ENCODE measurements around the gene ESYT1.

ESYT1 gene

GRCh38 chr12:56117778-56118687 lies 10.0 kb upstream of the ESYT1 start, which contains the start of gene ZC3H10 (continued):
- TF ChIP-seq BCL11A (tag by site-specific recombination; IDR thresholded peaks at IDR 0.05; ENCODE audit: low read depth) (peak; percentile 45; the same call in 1 of the 2 replicates), SP7 (tag by site-specific recombination; IDR thresholded peaks at IDR 0.05) (peak; percentile 93), ZNF501 (tag by site-specific recombination; IDR thresholded peaks at IDR 0.05) (peak; percentile 83; the same call in 1 of the 2 replicates), ZNF660 (tag by site-specific recombination; IDR thresholded peaks at IDR 0.05) (peak; percentile 88), RBAK (tag by site-specific recombination; IDR thresholded peaks at IDR 0.05) (no peak)
- TF ChIP-seq, protein P1, sequence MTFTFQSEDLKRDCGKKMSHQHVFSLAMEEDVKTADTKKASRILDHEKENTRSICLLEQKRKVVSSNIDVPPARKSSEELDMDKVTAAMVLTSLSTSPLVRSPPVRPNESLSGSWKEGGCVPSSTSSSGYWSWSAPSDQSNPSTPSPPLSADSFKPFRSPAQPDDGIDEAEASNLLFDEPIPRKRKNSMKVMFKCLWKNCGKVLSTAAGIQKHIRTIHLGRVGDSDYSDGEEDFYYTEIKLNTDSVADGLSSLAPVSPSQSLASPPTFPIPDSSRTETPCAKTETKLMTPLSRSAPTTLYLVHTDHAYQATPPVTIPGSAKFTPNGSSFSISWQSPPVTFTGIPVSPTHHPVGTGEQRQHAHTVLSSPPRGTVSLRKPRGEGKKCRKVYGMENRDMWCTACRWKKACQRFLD (tag by site-specific recombination; IDR thresholded peaks at IDR 0.05) = no peak
- TF ChIP-seq, protein P2, sequence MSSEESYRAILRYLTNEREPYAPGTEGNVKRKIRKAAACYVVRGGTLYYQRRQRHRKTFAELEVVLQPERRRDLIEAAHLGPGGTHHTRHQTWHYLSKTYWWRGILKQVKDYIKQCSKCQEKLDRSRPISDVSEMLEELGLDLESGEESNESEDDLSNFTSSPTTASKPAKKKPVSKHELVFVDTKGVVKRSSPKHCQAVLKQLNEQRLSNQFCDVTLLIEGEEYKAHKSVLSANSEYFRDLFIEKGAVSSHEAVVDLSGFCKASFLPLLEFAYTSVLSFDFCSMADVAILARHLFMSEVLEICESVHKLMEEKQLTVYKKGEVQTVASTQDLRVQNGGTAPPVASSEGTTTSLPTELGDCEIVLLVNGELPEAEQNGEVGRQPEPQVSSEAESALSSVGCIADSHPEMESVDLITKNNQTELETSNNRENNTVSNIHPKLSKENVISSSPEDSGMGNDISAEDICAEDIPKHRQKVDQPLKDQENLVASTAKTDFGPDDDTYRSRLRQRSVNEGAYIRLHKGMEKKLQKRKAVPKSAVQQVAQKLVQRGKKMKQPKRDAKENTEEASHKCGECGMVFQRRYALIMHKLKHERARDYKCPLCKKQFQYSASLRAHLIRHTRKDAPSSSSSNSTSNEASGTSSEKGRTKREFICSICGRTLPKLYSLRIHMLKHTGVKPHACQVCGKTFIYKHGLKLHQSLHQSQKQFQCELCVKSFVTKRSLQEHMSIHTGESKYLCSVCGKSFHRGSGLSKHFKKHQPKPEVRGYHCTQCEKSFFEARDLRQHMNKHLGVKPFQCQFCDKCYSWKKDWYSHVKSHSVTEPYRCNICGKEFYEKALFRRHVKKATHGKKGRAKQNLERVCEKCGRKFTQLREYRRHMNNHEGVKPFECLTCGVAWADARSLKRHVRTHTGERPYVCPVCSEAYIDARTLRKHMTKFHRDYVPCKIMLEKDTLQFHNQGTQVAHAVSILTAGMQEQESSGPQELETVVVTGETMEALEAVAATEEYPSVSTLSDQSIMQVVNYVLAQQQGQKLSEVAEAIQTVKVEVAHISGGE (tag by site-specific recombination; conservative IDR thresholded peaks at IDR 0.05; ENCODE audit: low read depth) = peak; percentile 95
- TF ChIP-seq, protein P3, sequence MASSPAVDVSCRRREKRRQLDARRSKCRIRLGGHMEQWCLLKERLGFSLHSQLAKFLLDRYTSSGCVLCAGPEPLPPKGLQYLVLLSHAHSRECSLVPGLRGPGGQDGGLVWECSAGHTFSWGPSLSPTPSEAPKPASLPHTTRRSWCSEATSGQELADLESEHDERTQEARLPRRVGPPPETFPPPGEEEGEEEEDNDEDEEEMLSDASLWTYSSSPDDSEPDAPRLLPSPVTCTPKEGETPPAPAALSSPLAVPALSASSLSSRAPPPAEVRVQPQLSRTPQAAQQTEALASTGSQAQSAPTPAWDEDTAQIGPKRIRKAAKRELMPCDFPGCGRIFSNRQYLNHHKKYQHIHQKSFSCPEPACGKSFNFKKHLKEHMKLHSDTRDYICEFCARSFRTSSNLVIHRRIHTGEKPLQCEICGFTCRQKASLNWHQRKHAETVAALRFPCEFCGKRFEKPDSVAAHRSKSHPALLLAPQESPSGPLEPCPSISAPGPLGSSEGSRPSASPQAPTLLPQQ (tag by site-specific recombination; IDR thresholded peaks at IDR 0.05) = peak; percentile 86

- TF ChIP-seq, protein P4, sequence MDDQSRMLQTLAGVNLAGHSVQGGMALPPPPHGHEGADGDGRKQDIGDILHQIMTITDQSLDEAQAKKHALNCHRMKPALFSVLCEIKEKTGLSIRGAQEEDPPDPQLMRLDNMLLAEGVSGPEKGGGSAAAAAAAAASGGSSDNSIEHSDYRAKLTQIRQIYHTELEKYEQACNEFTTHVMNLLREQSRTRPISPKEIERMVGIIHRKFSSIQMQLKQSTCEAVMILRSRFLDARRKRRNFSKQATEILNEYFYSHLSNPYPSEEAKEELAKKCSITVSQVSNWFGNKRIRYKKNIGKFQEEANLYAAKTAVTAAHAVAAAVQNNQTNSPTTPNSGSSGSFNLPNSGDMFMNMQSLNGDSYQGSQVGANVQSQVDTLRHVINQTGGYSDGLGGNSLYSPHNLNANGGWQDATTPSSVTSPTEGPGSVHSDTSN (CRISPR knock-in tag; IDR thresholded peaks at IDR 0.05) = peak; percentile 33; the same call in 1 of the 2 replicates
- no peak for TF ChIP-seq TRIM28 (IDR thresholded peaks at IDR 0.05; ENCODE audit: borderline replicate concordance, low read length)
- POLR2A ChIA-PET = interaction anchor here (0.6 to 6.1 kb wide), 25 partner anchors 9 to 241 kb away, joined by 3 to 165 read pairs (median 7); partner anchors contain the start of genes ANKRD52, CNPY2, COQ10A and CS
- H3K4me1 ChIP-seq (ENCODE audit: control insufficient read depth, insufficient read depth, low read length) = peaks cover 5% of the 10 kb centered on the region
- no peaks in the 10 kb centered on the region for H3K9me3 ChIP-seq (ENCODE audit: control insufficient read depth, insufficient read depth, low read depth, low read length)
- H3K27ac ChIP-seq (ENCODE audit: extremely low read depth, low read depth, low read length) = peak overlapping the region; percentile 42; the same call in 1 of the 2 replicates
- CTCF ChIA-PET = interaction anchor here (0.5 to 5.0 kb wide), 32 partner anchors 9 to 1111 kb away, joined by 3 to 86 read pairs (median 4); partner anchors contain the start of genes ERBB3, ESYT1, MYL6 and PA2G4
- H3K4me3 ChIP-seq (ENCODE audit: low read depth, low read length) = peak overlapping the region; percentile 78
- H3K36me3 ChIP-seq (ENCODE audit: control insufficient read depth in 2 of 2, insufficient read depth in 1 of 2, low read length in 2 of 2) = peaks cover 0 to 54% of the 10 kb centered on the region in 2 experiments; a peak in 1 of 3 replicates
Measured at GRCh38 chr12:56118688-56119357, 9.2 kb upstream of the ESYT1 start.

GRCh38 chr12:56119361-56119796 lies 8.7 kb upstream of the ESYT1 start:
- POLR2A ChIA-PET = interaction anchor here (1.1 to 6.1 kb wide), 10 partner anchors 8 to 197 kb away, joined by 4 to 165 read pairs (median 22); partner anchors contain the start of genes ANKRD52, CNPY2, ESYT1 and MYL6
- Histone ChIP-seq H3K4me3 (ENCODE audit: low read depth, low read length) (peak overlapping the region; percentile 78; the same call in 1 of the 2 replicates), H3K36me3 (ENCODE audit: control insufficient read depth in 2 of 2, insufficient read depth in 1 of 2, low read length in 2 of 2) (peaks cover 0 to 50% of the 10 kb centered on the region in 2 experiments; a peak in 1 of 3 replicates)
- TF ChIP-seq ZNF654 (tag by site-specific recombination; IDR thresholded peaks at IDR 0.05; ENCODE audit: low read depth) (peak; percentile 95), ZNF629 (tag by site-specific recombination; IDR thresholded peaks at IDR 0.05) (peak; percentile 18; the same call in 1 of the 2 replicates), KLF9 (tag by site-specific recombination; IDR thresholded peaks at IDR 0.05; ENCODE audit: low read depth) (peak; percentile 25; the same call in 1 of the 2 replicates), WT1 (tag by site-specific recombination; IDR thresholded peaks at IDR 0.05) (peak; percentile 47; the same call in 1 of the 2 replicates)
- TF ChIP-seq, protein P5, sequence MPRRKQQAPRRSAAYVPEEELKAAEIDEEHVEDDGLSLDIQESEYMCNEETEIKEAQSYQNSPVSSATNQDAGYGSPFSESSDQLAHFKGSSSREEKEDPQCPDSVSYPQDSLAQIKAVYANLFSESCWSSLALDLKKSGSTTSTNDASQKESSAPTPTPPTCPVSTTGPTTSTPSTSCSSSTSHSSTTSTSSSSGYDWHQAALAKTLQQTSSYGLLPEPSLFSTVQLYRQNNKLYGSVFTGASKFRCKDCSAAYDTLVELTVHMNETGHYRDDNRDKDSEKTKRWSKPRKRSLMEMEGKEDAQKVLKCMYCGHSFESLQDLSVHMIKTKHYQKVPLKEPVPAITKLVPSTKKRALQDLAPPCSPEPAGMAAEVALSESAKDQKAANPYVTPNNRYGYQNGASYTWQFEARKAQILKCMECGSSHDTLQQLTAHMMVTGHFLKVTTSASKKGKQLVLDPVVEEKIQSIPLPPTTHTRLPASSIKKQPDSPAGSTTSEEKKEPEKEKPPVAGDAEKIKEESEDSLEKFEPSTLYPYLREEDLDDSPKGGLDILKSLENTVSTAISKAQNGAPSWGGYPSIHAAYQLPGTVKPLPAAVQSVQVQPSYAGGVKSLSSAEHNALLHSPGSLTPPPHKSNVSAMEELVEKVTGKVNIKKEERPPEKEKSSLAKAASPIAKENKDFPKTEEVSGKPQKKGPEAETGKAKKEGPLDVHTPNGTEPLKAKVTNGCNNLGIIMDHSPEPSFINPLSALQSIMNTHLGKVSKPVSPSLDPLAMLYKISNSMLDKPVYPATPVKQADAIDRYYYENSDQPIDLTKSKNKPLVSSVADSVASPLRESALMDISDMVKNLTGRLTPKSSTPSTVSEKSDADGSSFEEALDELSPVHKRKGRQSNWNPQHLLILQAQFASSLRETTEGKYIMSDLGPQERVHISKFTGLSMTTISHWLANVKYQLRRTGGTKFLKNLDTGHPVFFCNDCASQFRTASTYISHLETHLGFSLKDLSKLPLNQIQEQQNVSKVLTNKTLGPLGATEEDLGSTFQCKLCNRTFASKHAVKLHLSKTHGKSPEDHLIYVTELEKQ (tag by site-specific recombination; IDR thresholded peaks at IDR 0.05; ENCODE audit: borderline replicate concordance) = no peak

More at GRCh38 chr12:56119361-56119796, 8.7 kb upstream of the ESYT1 start:
- Histone ChIP-seq H3K27ac (ENCODE audit: extremely low read depth, low read depth, low read length) (no peak overlapping the region), H3K9me3 (ENCODE audit: control insufficient read depth, insufficient read depth, low read depth, low read length) (no peaks in the 10 kb centered on the region), H3K4me1 (ENCODE audit: control insufficient read depth, insufficient read depth, low read length) (peaks cover 5% of the 10 kb centered on the region)
- CTCF ChIA-PET = interaction anchor here (0.6 to 5.0 kb wide), 35 partner anchors 9 to 993 kb away, joined by 3 to 86 read pairs (median 4); partner anchors contain the start of genes ESYT1, MYL6, PA2G4 and RNF41
